ENCODE measurements around the gene C3.
"Not testable (repeated sequence)": the region's sequence is repeated elsewhere in the genome, so short reads cannot be mapped to it uniquely, and the experiment has no call there.

The C3 gene

GRCh38 chr19:6753178-6754031 is 33.0 kb upstream of the C3 start:
- H3K4me3 ChIP-seq (ENCODE audit: low read depth, low read length): peak overlapping the region; percentile 50
- DNase-seq (ENCODE audit: low read depth): peak; percentile 96
- TF ChIP-seq CTCF (IDR thresholded peaks at IDR 0.05; ENCODE audit: insufficient read depth, low read depth, low read length, missing control alignments): peak; percentile 60

DNA sequence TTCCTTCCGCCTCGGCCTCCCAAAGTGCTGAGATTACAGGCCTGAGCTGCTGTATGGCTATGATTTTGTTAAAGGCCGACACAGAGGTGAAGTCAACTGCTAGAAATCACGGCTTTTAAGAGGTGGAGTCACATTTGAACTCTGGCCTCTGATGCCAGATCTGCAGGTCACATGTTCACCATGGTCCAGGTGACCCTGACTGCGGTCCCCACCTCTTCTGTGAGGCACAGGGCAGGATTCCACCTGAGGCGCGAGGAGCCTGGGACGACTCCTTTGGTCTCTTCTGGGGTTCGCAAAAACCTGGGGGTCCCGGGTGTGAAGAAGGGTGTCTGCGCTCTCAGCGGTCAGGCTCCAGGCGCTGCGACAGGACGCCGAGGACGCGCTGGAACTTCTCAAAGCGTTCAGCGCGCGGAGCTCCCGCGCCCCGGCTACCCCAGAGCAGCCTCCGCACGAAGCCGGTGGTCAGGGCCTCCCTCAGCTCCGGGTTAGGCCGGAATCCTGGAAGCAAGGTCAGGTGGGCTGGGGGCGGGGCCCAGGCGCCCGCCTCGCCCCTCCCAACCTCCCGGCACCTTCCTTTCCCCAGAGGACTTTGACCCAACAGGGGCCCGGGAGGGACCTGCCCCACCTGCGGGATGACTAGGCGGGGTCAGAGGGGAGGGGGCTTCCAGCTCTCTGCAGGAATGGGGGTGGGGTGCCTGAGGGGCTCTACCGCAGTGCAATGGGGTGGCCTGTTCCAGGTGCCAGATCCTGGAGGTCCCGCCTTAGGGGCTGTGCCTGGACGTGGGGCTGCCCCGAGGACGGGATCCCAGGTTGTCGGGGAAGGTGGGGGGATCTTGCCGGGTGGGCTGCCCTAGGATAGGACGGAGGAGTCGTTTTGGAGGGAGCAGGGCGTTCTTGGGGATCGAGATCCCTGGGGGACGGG is 32.1 kb upstream of the C3 start:
- no peak for DNase-seq (ENCODE audit: low read depth)
- peak overlapping the region; percentile 50 for H3K4me3 ChIP-seq (ENCODE audit: low read depth, low read length)
- no peak for TF ChIP-seq CTCF (IDR thresholded peaks at IDR 0.05; ENCODE audit: insufficient read depth, low read depth, low read length, missing control alignments)

DNA sequence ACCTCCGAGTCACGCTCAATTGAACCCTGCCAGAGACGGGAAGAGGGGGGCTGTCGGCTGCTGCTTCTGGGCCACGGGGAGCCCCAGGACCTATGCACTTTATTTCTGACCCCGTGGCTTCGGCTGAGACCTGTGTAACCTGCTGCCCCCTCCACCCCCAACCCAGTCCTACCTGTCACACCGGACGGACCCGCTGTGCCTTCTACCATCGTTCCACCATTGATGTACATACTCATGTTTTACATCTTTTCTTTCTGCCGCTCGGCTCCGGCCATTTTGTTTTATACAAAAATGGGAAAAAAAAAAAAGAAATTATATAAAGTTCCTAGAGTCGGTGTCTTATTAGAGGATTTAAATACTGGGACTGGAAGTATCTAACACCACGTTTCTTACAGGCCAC is 30.7 kb upstream of the C3 start:
- DNase-seq (ENCODE audit: low read depth): no peak
- TF ChIP-seq CTCF (IDR thresholded peaks at IDR 0.05; ENCODE audit: insufficient read depth, low read depth, low read length, missing control alignments): no peak
- H3K4me3 ChIP-seq (ENCODE audit: low read depth, low read length): no peak overlapping the region

GRCh38 chr19:6750062-6750461 is 29.6 kb upstream of the C3 start:
- DNase-seq (ENCODE audit: low read depth): no peak
- no peak overlapping the region for H3K4me3 ChIP-seq (ENCODE audit: low read depth, low read length)
- TF ChIP-seq CTCF (IDR thresholded peaks at IDR 0.05; ENCODE audit: insufficient read depth, low read depth, low read length, missing control alignments): no peak

DNA sequence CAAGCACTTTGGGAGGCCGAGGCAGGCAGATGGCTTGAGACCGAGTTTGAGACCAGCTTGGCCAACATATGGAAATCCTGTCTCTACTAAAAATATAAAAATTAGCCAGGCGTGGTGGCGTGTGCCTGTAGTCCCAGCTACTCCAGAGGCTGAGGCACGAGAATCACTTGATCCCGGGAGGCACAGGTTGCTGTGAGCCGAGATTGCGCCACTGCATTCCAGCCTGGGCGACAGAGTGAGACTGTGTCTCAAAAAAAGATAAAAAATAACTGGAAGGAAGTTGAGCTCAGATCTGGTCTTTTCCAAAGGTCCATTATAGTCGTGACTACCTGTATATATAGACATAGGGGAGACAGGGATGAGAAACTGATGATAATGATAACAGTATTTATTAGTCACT is 28.1 kb upstream of the C3 start:
- DNase-seq (ENCODE audit: low read depth); H3K4me3 ChIP-seq (ENCODE audit: low read depth, low read length): not testable (repeated sequence)

GRCh38 chr19:6745965-6746364 is 25.5 kb upstream of the C3 start:
- DNase-seq (ENCODE audit: low read depth): no peak
- H3K4me3 ChIP-seq (ENCODE audit: low read depth, low read length): no peak overlapping the region
- TF ChIP-seq CTCF (IDR thresholded peaks at IDR 0.05; ENCODE audit: insufficient read depth, low read depth, low read length, missing control alignments): no peak

Data from GM12865 (cell line).